H4 (cell line): ENCODE measurements around the gene DUXB. TPM values are rescaled to one million over a fixed set of nuclear protein-coding genes. Genes with fewer than 3 reads are reported as not detected.

Source experiments
- DNase-seq: peaks from one replicate; pipeline ENCODE4 v3.0.0-alpha.2; 2015; ENCODE audit warnings: low spot score
- total RNA-seq: library from RNA; depleted of rRNA; stranded (reverse); fragments of >200 nt; shearing (Covaris generic); gene quantifications from 2 replicates; pipeline ENCODE4 v1.2.3, GENCODE V29; 2014; rRNA removed

DUXB gene
- total RNA-seq: not detected in 2 replicates

- DNase-seq: no peak
Observed at GRCh38 chr16:75701361-75701760, at the start of gene DUXB. Gene DUXB (minus strand): TSS chr16:75701461. CDS start chr16:75701418, 43 bp downstream.

- DNase-seq: no peak
Observed at GRCh38 chr16:75750528-75750927, 49.3 kb upstream of the DUXB start.

GRCh38 chr16:75746359-75746758 lies 45.1 kb upstream of the DUXB start:
- no peak for DNase-seq

- no peak for DNase-seq
Observed at GRCh38 chr16:75745823-75746222, 44.6 kb upstream of the DUXB start.

- DNase-seq: no peak
Observed at GRCh38 chr16:75745242-75745641, 44.0 kb upstream of the DUXB start.

- no peak for DNase-seq
Observed at GRCh38 chr16:75742424-75743047, 41.3 kb upstream of the DUXB start.

- DNase-seq: peak; percentile 69
Observed at GRCh38 chr16:75733305-75734211, 32.3 kb upstream of the DUXB start.

GRCh38 chr16:75732871-75733270 lies 31.6 kb upstream of the DUXB start:
- no peak for DNase-seq

- DNase-seq: no peak
Observed at GRCh38 chr16:75727221-75727620, 26.0 kb upstream of the DUXB start.

- no peak for DNase-seq
Observed at GRCh38 chr16:75726390-75726789, 25.1 kb upstream of the DUXB start, which contains the start of gene CPHXL. Gene CPHXL (minus strand): TSS chr16:75726490. CDS start chr16:75726442, 48 bp downstream.

GRCh38 chr16:75718452-75718851 lies 17.2 kb upstream of the DUXB start:
- DNase-seq: no peak

- DNase-seq: no peak
Observed at GRCh38 chr16:75714661-75715060, 13.4 kb upstream of the DUXB start.

- DNase-seq: no peak
Observed at GRCh38 chr16:75710344-75710743, 9.1 kb upstream of the DUXB start.

GRCh38 chr16:75703306-75703705 lies 2.0 kb upstream of the DUXB start:
- DNase-seq: no peak

GRCh38 chr16:75702242-75702641 lies 981 bp upstream of the DUXB start:
- peak; percentile 10 for DNase-seq

GRCh38 chr16:75697571-75697970 lies 3.7 kb downstream of the DUXB start:
- DNase-seq: no peak

- peak; percentile 11 for DNase-seq
Observed at GRCh38 chr16:75695708-75696107, 5.6 kb downstream of the DUXB start.

- no peak for DNase-seq
Observed at GRCh38 chr16:75687361-75687760, 13.9 kb downstream of the DUXB start.

GRCh38 chr16:75682308-75682707 lies 19.0 kb downstream of the DUXB start:
- peak; percentile 25 for DNase-seq

GRCh38 chr16:75679366-75679765 lies 21.9 kb downstream of the DUXB start:
- DNase-seq: no peak

GRCh38 chr16:75676909-75677308 lies 24.4 kb downstream of the DUXB start, which contains the start of gene CPHXL2:
Gene CPHXL2 (minus strand): TSS chr16:75677009. CDS start chr16:75676999, 10 bp downstream.
- no peak for DNase-seq

GRCh38 chr16:75667503-75667902 lies 33.8 kb downstream of the DUXB start:
- DNase-seq: no peak
